Lower leg skin (tissue), 3 donors: Measurements from ENCODE around the gene ZNF580.

Experiments used
- CTCF ChIP-seq, 3 donors: fragments of 450-650 bp; IDR thresholded peaks; one replicate each; pipeline ENCODE4 v1.5.1; 2016; ENCODE audit warnings: antibody characterized with exemption in 3 of 3, mild to moderate bottlenecking in 3 of 3, moderate library complexity in 2 of 3
- POLR2A ChIP-seq, 2 donors: fragments of 450-650 bp; IDR thresholded peaks; one replicate each; pipeline ENCODE4 v1.6.1; 2016 to 2017; ENCODE audit warnings: antibody characterized with exemption in 2 of 2, mild to moderate bottlenecking in 1 of 2, moderate library complexity in 1 of 2

GRCh38 chr19:55676889-55677505 lies 36.2 kb downstream of the ZNF580 start:
- TF ChIP-seq CTCF (IDR thresholded peaks at IDR 0.05) (no peak), POLR2A (IDR thresholded peaks at IDR 0.05) (no peak)
